ENCODE measurements around the gene SHISAL1.
A peak's percentile ranks its signal among the peaks of the same experiment; 100 is the strongest.
"Not testable (repeated sequence)": the region's sequence is repeated elsewhere in the genome, so short reads cannot be mapped to it uniquely, and the experiment has no call there.

Gene SHISAL1

GRCh38 chr22:44335066-44335839 lies 22.5 kb upstream of the SHISAL1 start:
- H3K27ac Mint-ChIP-seq: no peak overlapping the region
- no peaks in the 10 kb centered on the region for H3K9me3 Mint-ChIP-seq
- no peak overlapping the region for H3K4me3 Mint-ChIP-seq
- no peaks in the 10 kb centered on the region for H3K4me1 Mint-ChIP-seq
- H3K27me3 Mint-ChIP-seq: peaks cover 5% of the 10 kb centered on the region
- no peaks in the 10 kb centered on the region for H3K36me3 Mint-ChIP-seq

GRCh38 chr22:44333847-44334635 lies 21.3 kb upstream of the SHISAL1 start:
- no peaks in the 10 kb centered on the region for H3K4me1 Mint-ChIP-seq
- H3K27me3 Mint-ChIP-seq: peaks cover 7% of the 10 kb centered on the region
- no peak overlapping the region for H3K27ac Mint-ChIP-seq
- no peak overlapping the region for H3K4me3 Mint-ChIP-seq
- no peaks in the 10 kb centered on the region for H3K36me3 Mint-ChIP-seq
- no peaks in the 10 kb centered on the region for H3K9me3 Mint-ChIP-seq

- Mint-ChIP-seq H3K27me3 (peaks cover 10% of the 10 kb centered on the region), H3K36me3 (no peaks in the 10 kb centered on the region), H3K4me1 (no peaks in the 10 kb centered on the region), H3K27ac (no peak overlapping the region), H3K4me3 (no peak overlapping the region), H3K9me3 (no peaks in the 10 kb centered on the region)
Measured at GRCh38 chr22:44332946-44333345, 20.2 kb upstream of the SHISAL1 start.

- H3K4me3 Mint-ChIP-seq: peak overlapping the region; percentile 24
- H3K27me3 Mint-ChIP-seq: peaks cover 12% of the 10 kb centered on the region
- no peak overlapping the region for H3K27ac Mint-ChIP-seq
- H3K4me1 Mint-ChIP-seq: no peaks in the 10 kb centered on the region
- H3K36me3 Mint-ChIP-seq: no peaks in the 10 kb centered on the region
- no peaks in the 10 kb centered on the region for H3K9me3 Mint-ChIP-seq
Measured at GRCh38 chr22:44331881-44332714, 19.3 kb upstream of the SHISAL1 start.

GRCh38 chr22:44330744-44331660 lies 18.3 kb upstream of the SHISAL1 start:
- H3K27me3 Mint-ChIP-seq: peaks cover 16% of the 10 kb centered on the region
- H3K36me3 Mint-ChIP-seq: no peaks in the 10 kb centered on the region
- H3K27ac Mint-ChIP-seq: no peak overlapping the region
- H3K4me1 Mint-ChIP-seq: peaks cover 6% of the 10 kb centered on the region
- no peaks in the 10 kb centered on the region for H3K9me3 Mint-ChIP-seq
- H3K4me3 Mint-ChIP-seq: no peak overlapping the region

- Mint-ChIP-seq H3K9me3 (no peaks in the 10 kb centered on the region), H3K27me3 (peaks cover 20% of the 10 kb centered on the region), H3K4me1 (peaks cover 12% of the 10 kb centered on the region), H3K4me3 (no peak overlapping the region), H3K27ac (no peak overlapping the region), H3K36me3 (no peaks in the 10 kb centered on the region)
Measured at GRCh38 chr22:44330188-44330743, 17.5 kb upstream of the SHISAL1 start.

- Mint-ChIP-seq H3K4me3 (no peak overlapping the region), H3K27ac (no peak overlapping the region), H3K4me1 (peaks cover 12% of the 10 kb centered on the region), H3K9me3 (no peaks in the 10 kb centered on the region), H3K27me3 (peaks cover 20% of the 10 kb centered on the region), H3K36me3 (no peaks in the 10 kb centered on the region)
Measured at GRCh38 chr22:44329179-44329796, 16.5 kb upstream of the SHISAL1 start.

- H3K36me3 Mint-ChIP-seq: no peaks in the 10 kb centered on the region
- H3K4me3 Mint-ChIP-seq: no peak overlapping the region
- peak overlapping the region; percentile 12 for H3K27ac Mint-ChIP-seq
- peaks cover 22% of the 10 kb centered on the region for H3K27me3 Mint-ChIP-seq
- peaks cover 12% of the 10 kb centered on the region for H3K4me1 Mint-ChIP-seq
- no peaks in the 10 kb centered on the region for H3K9me3 Mint-ChIP-seq
Measured at GRCh38 chr22:44328762-44329161, 16.0 kb upstream of the SHISAL1 start.

GRCh38 chr22:44328326-44328725 lies 15.6 kb upstream of the SHISAL1 start:
- Mint-ChIP-seq H3K27ac (no peak overlapping the region), H3K4me1 (peaks cover 12% of the 10 kb centered on the region), H3K9me3 (no peaks in the 10 kb centered on the region), H3K36me3 (no peaks in the 10 kb centered on the region), H3K4me3 (no peak overlapping the region), H3K27me3 (peaks cover 26% of the 10 kb centered on the region)

GRCh38 chr22:44326491-44326885 lies 13.7 kb upstream of the SHISAL1 start:
- peaks cover 12% of the 10 kb centered on the region for H3K4me1 Mint-ChIP-seq
- H3K9me3 Mint-ChIP-seq: no peaks in the 10 kb centered on the region
- peak overlapping the region; percentile 68 for H3K4me3 Mint-ChIP-seq
- H3K27ac Mint-ChIP-seq: no peak overlapping the region
- H3K27me3 Mint-ChIP-seq: peaks cover 21% of the 10 kb centered on the region
- H3K36me3 Mint-ChIP-seq: no peaks in the 10 kb centered on the region

GRCh38 chr22:44325718-44326490 lies 13.2 kb upstream of the SHISAL1 start:
- no peaks in the 10 kb centered on the region for H3K9me3 Mint-ChIP-seq
- H3K27me3 Mint-ChIP-seq: peaks cover 21% of the 10 kb centered on the region
- no peaks in the 10 kb centered on the region for H3K36me3 Mint-ChIP-seq
- H3K27ac Mint-ChIP-seq: no peak overlapping the region
- peaks cover 12% of the 10 kb centered on the region for H3K4me1 Mint-ChIP-seq
- peak overlapping the region; percentile 68 for H3K4me3 Mint-ChIP-seq

- H3K36me3 Mint-ChIP-seq, H3K4me3 Mint-ChIP-seq, H3K9me3 Mint-ChIP-seq: not testable (repeated sequence)
- Mint-ChIP-seq H3K4me1 (peaks cover 12% of the 10 kb centered on the region), H3K27ac (peak overlapping the region; percentile 25), H3K27me3 (peaks cover 15% of the 10 kb centered on the region)
Measured at GRCh38 chr22:44323140-44323790, 10.5 kb upstream of the SHISAL1 start.

- H3K4me1 Mint-ChIP-seq: no peaks in the 10 kb centered on the region
- H3K36me3 Mint-ChIP-seq: no peaks in the 10 kb centered on the region
- no peaks in the 10 kb centered on the region for H3K9me3 Mint-ChIP-seq
- H3K27ac Mint-ChIP-seq: no peak overlapping the region
- H3K27me3 Mint-ChIP-seq: peaks cover 6% of the 10 kb centered on the region
- no peak overlapping the region for H3K4me3 Mint-ChIP-seq
Measured at GRCh38 chr22:44319685-44320084, 6.9 kb upstream of the SHISAL1 start.
